ENCODE results near the gene CRTC1.

CRTC1 gene

DNA sequence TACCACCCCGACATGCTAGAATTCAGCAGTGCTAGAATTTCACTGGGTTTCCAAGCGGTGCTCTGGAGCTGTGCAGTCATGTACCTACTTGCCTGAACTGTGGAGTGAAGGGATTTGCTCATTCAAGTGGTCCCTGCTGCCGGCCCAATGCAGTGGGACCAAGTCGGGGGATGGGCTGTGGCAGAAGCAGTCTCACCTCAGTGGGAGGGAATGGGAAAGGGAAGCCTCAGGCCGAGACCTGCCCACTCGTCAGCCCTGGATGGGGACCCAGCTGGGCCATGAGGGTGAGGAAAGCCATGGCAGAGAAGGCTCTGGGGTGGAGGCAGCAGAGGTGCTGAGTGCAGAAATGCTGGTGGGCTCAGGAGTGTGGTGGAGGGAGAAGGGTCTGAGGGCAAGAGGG, 31.7 kb upstream of the CRTC1 start:
- DNase-seq = no peak

DNA sequence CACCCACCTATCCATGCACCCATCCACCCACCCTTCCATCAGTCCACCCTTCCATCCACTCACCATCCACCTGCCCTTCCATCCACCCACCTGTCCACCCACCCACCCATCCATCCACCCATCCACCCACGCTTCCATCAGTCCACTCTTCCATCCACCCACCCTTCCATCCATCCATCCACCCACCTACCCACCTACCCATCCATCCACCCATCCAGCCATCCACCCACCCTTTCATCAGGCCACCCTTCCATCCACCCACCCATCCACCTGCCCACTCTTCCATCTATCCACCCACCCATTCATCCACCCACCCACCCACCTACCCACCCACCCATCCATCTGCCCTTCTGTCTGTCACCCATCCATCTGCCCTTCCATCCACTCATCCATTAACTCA, 29.6 kb upstream of the CRTC1 start:
- no peak for DNase-seq

GRCh38 chr19:18654469-18654868, 29.0 kb upstream of the CRTC1 start:
- DNase-seq = no peak

GRCh38 chr19:18655173-18655844, 28.2 kb upstream of the CRTC1 start:
- no peak for DNase-seq

- no peak for DNase-seq
Observed at GRCh38 chr19:18656337-18657086, 27.0 kb upstream of the CRTC1 start.

DNA sequence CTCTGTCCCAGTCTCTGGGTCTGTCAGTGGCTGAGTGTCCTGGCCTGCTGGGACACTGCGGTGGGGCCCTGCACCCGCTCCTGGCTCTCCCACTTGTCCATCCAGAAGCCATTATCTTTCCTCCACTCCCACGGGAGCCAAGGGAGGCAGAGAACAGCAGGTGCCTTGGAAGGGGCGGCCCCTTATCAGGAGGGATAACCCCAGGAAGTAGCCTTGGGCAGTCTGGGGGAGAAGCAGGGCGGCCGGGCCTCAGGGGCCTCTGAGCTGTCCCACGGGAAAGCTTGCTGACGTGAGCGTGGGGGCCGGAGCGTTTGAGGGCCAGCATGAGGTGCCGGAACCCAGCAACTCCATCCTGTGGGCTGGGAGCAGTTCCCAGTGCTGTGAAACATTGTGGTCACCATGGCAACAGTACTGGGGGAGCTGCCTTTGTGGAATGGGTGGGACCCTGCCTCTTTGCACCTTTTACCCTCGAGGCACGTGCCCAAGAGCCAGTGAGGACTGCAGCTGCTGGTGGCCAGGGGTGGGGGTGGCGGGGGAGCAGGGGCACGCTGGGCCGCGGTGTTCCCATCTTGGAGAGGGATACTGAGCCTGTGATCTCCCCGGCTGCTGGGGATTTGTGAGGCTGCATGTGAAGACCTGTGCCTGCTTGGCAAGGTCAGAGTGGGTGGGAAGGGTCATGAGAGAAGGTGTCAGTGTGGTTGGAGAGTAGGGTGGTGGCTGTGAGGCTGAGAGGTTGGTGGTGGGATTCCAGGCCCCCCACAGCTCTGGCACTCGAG, 25.7 kb upstream of the CRTC1 start:
- no peak for DNase-seq

- DNase-seq = no peak
Observed at GRCh38 chr19:18658366-18658855, 25.1 kb upstream of the CRTC1 start.

DNA sequence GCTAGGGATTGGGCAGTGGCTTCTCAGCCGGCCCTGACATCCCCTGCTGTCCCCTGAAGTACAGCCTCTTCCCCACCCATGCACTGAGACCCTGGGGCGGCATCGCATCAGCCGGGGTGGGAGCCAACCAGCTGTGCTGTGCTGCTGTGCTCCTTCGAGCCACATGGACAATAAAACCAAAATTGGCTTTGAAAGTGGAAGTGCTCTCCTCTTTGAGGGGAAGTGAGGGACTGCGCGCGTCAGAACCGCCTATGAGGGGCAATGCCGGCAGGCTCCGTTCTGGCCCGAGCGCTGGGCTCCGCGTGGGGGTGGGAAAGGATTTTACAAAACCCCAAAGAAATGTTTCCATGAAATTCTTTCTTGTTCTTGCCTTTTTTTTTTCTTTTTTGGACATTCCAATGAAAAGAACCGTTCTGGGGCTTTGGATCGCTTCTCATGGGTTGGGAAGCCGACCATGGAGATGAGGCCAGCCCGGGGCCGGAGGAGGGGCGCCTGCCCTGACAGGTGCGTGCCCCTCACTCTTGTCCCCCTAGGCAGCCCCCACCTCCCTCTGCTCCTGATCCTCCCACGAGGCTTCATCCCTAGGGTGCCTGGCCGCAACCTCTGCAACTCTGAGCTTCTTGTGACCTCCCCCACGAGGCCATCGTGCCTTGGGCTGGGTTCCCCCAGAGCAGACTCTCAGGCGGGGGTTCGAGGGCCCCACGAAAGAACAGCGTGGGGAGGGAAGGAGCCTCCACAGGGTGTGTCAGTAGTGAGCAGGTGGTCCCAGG, 24.0 kb upstream of the CRTC1 start:
- no peak for DNase-seq

DNA sequence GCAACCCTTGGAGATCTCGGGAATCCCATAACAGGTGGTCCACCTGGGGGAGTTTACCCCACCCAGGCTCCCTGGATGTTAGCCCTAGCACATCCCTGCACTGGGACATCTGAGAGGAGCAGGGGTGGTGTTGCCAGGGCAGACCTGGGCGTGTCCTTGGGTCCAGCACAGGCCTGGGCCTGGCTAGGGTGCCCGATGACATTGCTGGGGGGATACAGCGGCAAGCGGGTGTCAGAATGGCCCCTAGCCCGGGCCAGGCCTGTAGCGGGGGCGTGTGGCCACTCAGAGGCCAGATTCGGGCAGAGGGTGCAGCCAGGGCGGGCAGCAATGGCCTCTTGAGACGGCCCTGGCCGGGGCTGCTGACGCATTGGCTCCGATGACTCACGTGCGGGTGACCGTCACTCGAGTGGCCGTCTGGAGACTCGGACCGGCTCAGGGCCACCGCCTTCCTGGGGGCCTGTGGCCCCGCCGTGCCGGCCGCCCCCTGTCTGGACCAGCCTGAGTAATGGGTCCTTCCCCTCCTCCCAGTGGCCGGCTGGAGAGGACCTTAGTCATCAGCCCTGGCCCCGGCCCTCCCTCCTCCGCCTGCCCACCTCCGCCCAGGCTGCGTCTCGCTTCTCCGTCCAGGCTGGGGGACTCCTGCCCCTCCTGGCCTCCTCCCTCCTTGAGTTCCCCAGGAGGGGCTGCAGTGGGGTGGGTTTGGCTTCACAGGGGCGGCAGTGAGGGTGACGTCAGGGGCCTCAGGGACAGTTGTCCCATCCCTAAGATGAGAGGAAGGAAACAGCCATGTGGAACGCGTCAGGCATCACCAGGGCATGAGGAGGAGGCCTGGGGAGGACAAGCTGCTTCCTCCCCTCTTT, 23.2 kb upstream of the CRTC1 start:
- no peak for DNase-seq

DNA sequence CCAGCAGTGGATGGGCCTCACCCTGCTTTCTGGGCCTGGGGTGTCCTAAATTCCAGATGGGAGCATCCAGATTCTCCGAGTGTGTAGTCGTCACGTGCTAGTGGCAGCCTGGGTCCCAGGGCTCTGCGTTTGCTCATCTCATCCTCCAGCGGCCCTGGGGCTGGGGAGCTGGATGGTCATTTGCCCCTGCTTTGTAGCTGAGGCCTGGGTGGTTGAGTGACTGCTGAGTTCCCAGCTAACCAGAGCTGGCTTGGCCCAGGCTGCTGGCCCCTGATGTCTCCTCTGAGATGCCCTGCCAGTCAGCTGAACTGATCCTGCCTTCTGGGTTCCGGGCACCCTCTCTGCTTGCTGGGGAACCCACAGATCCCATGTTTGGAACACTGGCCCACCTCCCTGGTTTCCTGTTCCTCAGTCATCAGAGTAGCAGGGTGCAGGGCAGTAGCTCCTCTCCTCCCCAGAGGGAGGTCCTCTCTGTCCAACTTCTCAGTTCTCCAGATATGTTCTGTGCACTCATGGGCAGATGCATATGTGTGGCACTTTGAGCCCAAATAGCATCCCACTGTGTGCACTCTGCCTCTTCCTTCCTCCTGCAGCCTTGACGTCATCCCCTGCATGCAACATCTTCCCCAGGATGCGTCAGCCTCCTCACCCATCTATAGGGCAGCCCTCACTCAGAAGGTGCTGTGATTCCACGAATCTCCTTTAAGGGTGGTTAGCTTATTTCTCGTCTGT, 22.4 kb upstream of the CRTC1 start:
- DNase-seq = no peak

GRCh38 chr19:18662972-18663732, 20.3 kb upstream of the CRTC1 start:
- no peak for DNase-seq

DNA sequence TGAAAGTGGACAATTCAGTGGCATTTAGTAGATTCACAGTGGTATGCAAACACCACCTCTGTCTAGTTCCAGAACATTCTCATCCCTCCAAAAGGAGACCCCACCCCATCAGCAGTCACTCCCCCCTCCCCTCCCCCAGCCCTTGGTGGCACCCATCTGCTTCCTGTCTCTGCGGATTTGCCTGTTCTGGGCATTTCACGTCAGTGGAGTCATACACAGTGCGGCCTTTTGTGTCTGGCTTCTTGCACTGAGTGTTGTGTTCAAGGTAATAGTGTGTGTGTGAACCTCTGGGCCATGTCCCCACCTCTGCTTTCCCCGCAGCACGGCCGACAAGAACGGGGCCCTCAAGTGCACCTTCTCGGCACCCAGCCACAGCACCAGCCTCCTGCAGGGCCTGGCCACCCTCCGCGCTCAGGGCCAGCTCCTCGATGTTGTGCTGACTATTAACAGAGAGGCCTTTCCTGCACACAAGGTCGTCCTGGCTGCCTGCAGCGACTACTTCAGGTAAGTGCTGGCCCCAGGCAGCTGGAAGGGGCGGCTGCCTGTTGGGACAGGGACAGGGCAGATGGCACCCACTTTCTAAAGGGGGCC, 19.4 kb upstream of the CRTC1 start:
- peak; percentile 23 for DNase-seq

GRCh38 chr19:18665771-18666202, 17.7 kb upstream of the CRTC1 start:
- DNase-seq = no peak

GRCh38 chr19:18666317-18666716, 17.2 kb upstream of the CRTC1 start:
- DNase-seq = no peak

GRCh38 chr19:18666784-18667183, 16.7 kb upstream of the CRTC1 start:
- no peak for DNase-seq

DNA sequence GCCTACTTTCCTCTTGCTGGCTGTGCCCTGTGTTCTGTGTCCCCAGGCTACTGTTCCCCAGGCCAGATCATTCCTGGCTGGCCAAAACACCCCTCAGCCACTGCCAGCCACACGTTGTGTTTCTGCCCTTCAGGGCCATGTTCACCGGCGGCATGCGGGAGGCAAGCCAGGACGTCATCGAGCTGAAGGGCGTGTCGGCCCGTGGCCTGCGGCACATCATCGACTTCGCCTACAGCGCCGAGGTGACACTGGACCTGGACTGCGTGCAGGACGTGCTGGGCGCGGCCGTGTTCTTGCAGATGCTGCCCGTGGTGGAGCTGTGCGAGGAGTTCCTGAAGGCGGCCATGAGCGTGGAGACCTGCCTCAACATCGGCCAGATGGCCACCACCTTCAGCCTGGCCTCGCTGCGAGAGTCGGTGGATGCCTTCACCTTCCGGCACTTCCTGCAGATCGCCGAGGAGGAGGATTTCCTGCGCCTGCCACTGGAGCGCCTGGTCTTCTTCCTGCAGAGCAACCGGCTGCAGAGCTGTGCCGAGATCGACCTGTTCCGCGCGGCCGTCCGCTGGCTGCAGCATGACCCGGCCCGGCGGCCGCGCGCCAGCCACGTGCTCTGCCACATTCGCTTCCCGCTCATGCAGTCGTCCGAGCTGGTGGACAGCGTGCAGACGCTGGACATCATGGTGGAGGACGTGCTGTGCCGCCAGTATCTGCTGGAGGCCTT, 15.8 kb upstream of the CRTC1 start:
- DNase-seq = no peak

DNA sequence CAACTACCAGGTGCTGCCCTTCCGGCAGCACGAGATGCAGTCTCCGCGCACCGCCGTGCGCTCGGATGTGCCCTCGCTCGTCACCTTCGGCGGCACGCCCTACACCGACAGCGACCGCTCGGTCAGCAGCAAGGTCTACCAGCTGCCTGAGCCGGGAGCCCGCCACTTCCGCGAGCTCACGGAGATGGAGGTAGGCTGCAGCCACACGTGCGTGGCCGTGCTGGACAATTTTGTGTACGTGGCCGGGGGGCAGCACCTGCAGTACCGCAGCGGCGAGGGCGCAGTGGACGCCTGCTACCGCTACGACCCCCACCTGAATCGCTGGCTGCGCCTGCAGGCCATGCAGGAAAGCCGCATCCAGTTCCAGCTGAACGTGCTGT, 15.2 kb upstream of the CRTC1 start:
- no peak for DNase-seq

GRCh38 chr19:18668744-18669523, 14.5 kb upstream of the CRTC1 start:
- no peak for DNase-seq

DNA sequence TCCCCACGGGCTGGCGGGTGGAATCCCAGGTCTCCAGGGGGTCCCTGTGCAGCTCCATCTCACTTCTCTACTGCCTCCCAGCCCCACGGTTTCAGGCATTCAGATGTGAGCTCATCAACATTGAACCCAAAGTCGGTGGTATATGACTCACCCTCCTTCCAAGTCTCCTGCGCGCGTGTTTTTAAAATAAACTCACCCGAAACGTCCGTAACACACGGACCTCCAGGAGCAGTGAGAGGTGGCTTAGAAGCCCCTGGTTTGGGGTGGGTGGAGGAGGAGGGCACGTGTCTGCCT, 14.0 kb upstream of the CRTC1 start:
- DNase-seq = no peak
